Hypothalamus (tissue), 51 donors: ENCODE results near the gene USF3.
A peak's percentile ranks its signal among the peaks of the same experiment; 100 is the strongest.
"Not testable (repeated sequence)": the region's sequence is repeated elsewhere in the genome, so short reads cannot be mapped to it uniquely, and the experiment has no call there.

Experiments used
- DNase-seq, 51 donors: peaks; one replicate each; lab custom pipeline; 2025; lab: John Stamatoyannopoulos, UW

Gene USF3

GRCh38 chr3:113654851-113655250, 41.6 kb downstream of the USF3 start:
- DNase-seq: no peak

GRCh38 chr3:113654310-113654709, 42.1 kb downstream of the USF3 start:
- DNase-seq: no peak

GRCh38 chr3:113649174-113649845, 47.1 kb downstream of the USF3 start:
- DNase-seq: no peak

- DNase-seq: no peak
Measured at GRCh38 chr3:113648524-113648923, 47.9 kb downstream of the USF3 start.

GRCh38 chr3:113643583-113643982, 52.9 kb downstream of the USF3 start:
- no peak for DNase-seq

GRCh38 chr3:113638910-113639309, 57.5 kb downstream of the USF3 start:
- no peak for DNase-seq

GRCh38 chr3:113637756-113638155, 58.7 kb downstream of the USF3 start:
- no peak for DNase-seq

- DNase-seq: not testable (repeated sequence)
Measured at GRCh38 chr3:113636034-113636433, 60.4 kb downstream of the USF3 start.

- no peak for DNase-seq
Measured at GRCh38 chr3:113634782-113635474, 61.5 kb downstream of the USF3 start.

- DNase-seq: no peak
Measured at GRCh38 chr3:113631573-113631972, 64.9 kb downstream of the USF3 start.

- no peak for DNase-seq
Measured at GRCh38 chr3:113630956-113631542, 65.4 kb downstream of the USF3 start.

GRCh38 chr3:113629584-113630421, 66.6 kb downstream of the USF3 start:
- DNase-seq: no peak

- DNase-seq: no peak
Measured at GRCh38 chr3:113628788-113629187, 67.7 kb downstream of the USF3 start.

GRCh38 chr3:113628316-113628715, 68.1 kb downstream of the USF3 start:
- no peak for DNase-seq

GRCh38 chr3:113626503-113627371, 69.7 kb downstream of the USF3 start:
- DNase-seq: peak in 35 of 51 donors; percentile 5 to 61 (median 32)

GRCh38 chr3:113625834-113626233, 70.6 kb downstream of the USF3 start:
- DNase-seq: no peak

- DNase-seq: no peak
Measured at GRCh38 chr3:113623811-113624210, 72.6 kb downstream of the USF3 start.

GRCh38 chr3:113623324-113623723, 73.1 kb downstream of the USF3 start:
- DNase-seq: no peak

- DNase-seq: no peak
Measured at GRCh38 chr3:113620091-113620490, 76.4 kb downstream of the USF3 start.

GRCh38 chr3:113617726-113618125, 78.7 kb downstream of the USF3 start:
- DNase-seq: no peak
